H1 (cell line): Measurements from ENCODE around the gene ICA1. TPM values are rescaled to one million over a fixed set of nuclear protein-coding genes. Genes with fewer than 3 reads are reported as not detected.

Source experiments
- CTCF ChIA-PET: fragments of 300-600 bp; sonication (Branson Sonifier 250); formaldehyde crosslinking; loops from one replicate; lab custom pipeline; 2021; ENCODE audit not compliant: partially characterized antibody; lab: Charles Lee
- POLR2A ChIA-PET: fragments of 300-600 bp; sonication (Branson Sonifier 250); formaldehyde crosslinking; loops from one replicate; lab custom pipeline; 2021; ENCODE audit warnings: inconsistent platforms; ENCODE audit not compliant: partially characterized antibody; lab: Charles Lee
- DNase-seq, 2 experiments: peaks; one replicate each; pipeline versions ENCODE4 v3.0.0 to v3.0.0-alpha.2; 2010 to 2022; ENCODE audit warnings: low spot score in 2 of 2, low read depth in 1 of 2, mixed read lengths in 1 of 2
- FAIRE-seq: peaks from 2 replicates; lab custom pipeline; 2011; peaks lifted over from hg19 to GRCh38; lab: Jason Lieb, UNC
- H2AFZ ChIP-seq: 2 replicates; pipeline ENCODE4 v1.8.1; 2012; ENCODE audit warnings: low read length, inconsistent platforms
- H2AK5ac ChIP-seq: 2 replicates; pipeline ENCODE4 v1.6.1; 2013; ENCODE audit warnings: low read depth, low read length
- H2BK120ac ChIP-seq: replicated peaks from 2 replicates; pipeline ENCODE3; 2013; ENCODE audit warnings: low read depth, low read length, inconsistent platforms
- H2BK12ac ChIP-seq: 2 replicates; pipeline ENCODE4 v1.6.1; 2013; ENCODE audit warnings: low read depth, low read length
- H2BK15ac ChIP-seq: 2 replicates; pipeline ENCODE4 v1.6.1; 2013; ENCODE audit warnings: low read length
- H2BK20ac ChIP-seq: 2 replicates; pipeline ENCODE4 v1.6.1; 2013; ENCODE audit warnings: low read length
- H2BK5ac ChIP-seq: 2 replicates; pipeline ENCODE4 v1.6.1; 2013; ENCODE audit warnings: low read depth, low read length
- H3K14ac ChIP-seq: 2 replicates; pipeline ENCODE4 v1.6.1; 2013; ENCODE audit warnings: inconsistent platforms; ENCODE audit not compliant: insufficient read length
- H3K18ac ChIP-seq: 2 replicates; pipeline ENCODE4 v1.6.1; 2013; ENCODE audit warnings: low read length; ENCODE audit errors: extremely low read depth
- H3K23ac ChIP-seq: 2 replicates; pipeline ENCODE4 v1.6.1; 2013; ENCODE audit warnings: inconsistent platforms; ENCODE audit not compliant: insufficient read length
- H3K23me2 ChIP-seq: 2 replicates; pipeline ENCODE4 v1.6.1; 2013; ENCODE audit warnings: low read depth, low read length
- H3K27ac ChIP-seq: 2 replicates; pipeline ENCODE4 v1.6.1; 2011; ENCODE audit warnings: low read depth, low read length, inconsistent platforms
- H3K27me3 ChIP-seq, 4 experiments: replicated peaks in 1 of 4; 1 replicate in 1 of 4; 2 replicates in 3 of 4; pipeline versions ENCODE4 v1.6.1 to v1.8.1; 2011 to 2013; ENCODE audit warnings: low read length in 3 of 4, mild to moderate bottlenecking in 3 of 4, inconsistent platforms in 2 of 4, mixed read lengths in 2 of 4, moderate library complexity in 1 of 4; ENCODE audit not compliant: control insufficient read depth in 3 of 4, insufficient read depth in 3 of 4; ENCODE audit errors: extremely low read depth in 1 of 4
- H3K36me3 ChIP-seq, 4 experiments: 2 replicates each; pipeline versions ENCODE4 v1.6.1 to v1.8.1; 2011 to 2013; ENCODE audit warnings: mild to moderate bottlenecking in 4 of 4, low read length in 3 of 4, moderate library complexity in 2 of 4, control low read depth in 1 of 4, inconsistent platforms in 1 of 4; ENCODE audit not compliant: insufficient read depth in 4 of 4, control insufficient read depth in 2 of 4
- H3K4ac ChIP-seq: replicated peaks from 2 replicates; pipeline ENCODE3; 2013; ENCODE audit warnings: low read length, low read depth, mixed read lengths, inconsistent platforms; ENCODE audit not compliant: insufficient read length
- H3K4me1 ChIP-seq, 4 experiments: replicated peaks in 1 of 4; 1 replicate in 1 of 4; 2 replicates in 3 of 4; pipeline versions ENCODE4 v1.6.1 to v1.8.1; 2011 to 2013; ENCODE audit warnings: low read length in 3 of 4, inconsistent platforms in 2 of 4, mixed read lengths in 1 of 4; ENCODE audit not compliant: insufficient read depth in 4 of 4, control insufficient read depth in 3 of 4
- H3K4me2 ChIP-seq, 2 experiments: 2 replicates each; pipeline versions ENCODE4 v1.6.1 to v1.8.1; 2011 to 2013; ENCODE audit warnings: low read depth in 2 of 2, low read length in 2 of 2, control low read depth in 1 of 2, inconsistent platforms in 1 of 2, mild to moderate bottlenecking in 1 of 2; ENCODE audit not compliant: insufficient read depth in 1 of 2
- H3K4me3 ChIP-seq, 4 experiments: fragments of 200-600, 300-600 bp in 1 of 4; sonication (generic), shearing (Covaris generic), sonication (Bioruptor Twin) in 1 of 4; 2 replicates each; pipeline versions ENCODE4 v1.5.1 to v1.8.1; 2011 to 2016; ENCODE audit warnings: low read length in 4 of 4, low read depth in 3 of 4, control low read depth in 2 of 4, inconsistent platforms in 2 of 4, mild to moderate bottlenecking in 2 of 4, mixed read lengths in 1 of 4, moderate library complexity in 1 of 4; ENCODE audit not compliant: insufficient read depth in 2 of 4; ENCODE audit errors: extremely low read depth in 1 of 4
- H3K56ac ChIP-seq: replicated peaks from 2 replicates; pipeline ENCODE3; 2013; ENCODE audit warnings: low read depth, mild to moderate bottlenecking, mixed read lengths, low read length, inconsistent platforms; ENCODE audit not compliant: insufficient read length
- H3K79me1 ChIP-seq: 2 replicates; pipeline ENCODE4 v1.6.1; 2013; ENCODE audit warnings: low read depth, low read length, control low read depth
- H3K79me2 ChIP-seq, 2 experiments: 2 replicates each; pipeline versions ENCODE4 v1.6.1 to v1.8.1; 2012 to 2013; ENCODE audit warnings: low read length in 2 of 2, mild to moderate bottlenecking in 2 of 2, inconsistent platforms in 1 of 2; ENCODE audit not compliant: insufficient read depth in 2 of 2, control insufficient read depth in 1 of 2
- H3K9ac ChIP-seq, 4 experiments: replicated peaks in 1 of 4; 1 replicate in 1 of 4; 2 replicates in 3 of 4; pipeline versions ENCODE4 v1.6.1 to v1.8.1; 2011 to 2013; ENCODE audit warnings: low read depth in 3 of 4, low read length in 3 of 4, control low read depth in 2 of 4, mild to moderate bottlenecking in 2 of 4, moderate library complexity in 2 of 4, inconsistent platforms in 1 of 4; ENCODE audit errors: extremely low read depth in 1 of 4
- H3K9me3 ChIP-seq, 2 experiments: 2 replicates each; pipeline versions ENCODE4 v1.6.1 to v1.8.1; 2012 to 2013; ENCODE audit warnings: mild to moderate bottlenecking in 2 of 2, moderate library complexity in 2 of 2, control low read depth in 1 of 2, inconsistent platforms in 1 of 2, low read depth in 1 of 2, low read length in 1 of 2, mixed read lengths in 1 of 2; ENCODE audit not compliant: insufficient read depth in 2 of 2
- H4K20me1 ChIP-seq, 2 experiments: replicated peaks in 1 of 2; 2 replicates each; pipeline versions ENCODE3 to v1.8.1; 2011 to 2013; ENCODE audit warnings: inconsistent platforms in 2 of 2, low read length in 2 of 2, mild to moderate bottlenecking in 1 of 2; ENCODE audit not compliant: insufficient read depth in 2 of 2, control insufficient read depth in 1 of 2
- H4K5ac ChIP-seq: 2 replicates; pipeline ENCODE4 v1.6.1; 2013; ENCODE audit warnings: low read length, low read depth, mixed read lengths, inconsistent platforms; ENCODE audit not compliant: insufficient read length
- H4K8ac ChIP-seq: 2 replicates; pipeline ENCODE4 v1.8.0; 2013; ENCODE audit warnings: mild to moderate bottlenecking, moderate library complexity, low read length, inconsistent platforms; ENCODE audit not compliant: insufficient read depth; ENCODE audit errors: extremely low read depth
- H4K91ac ChIP-seq: replicated peaks from 2 replicates; pipeline ENCODE3; 2013; ENCODE audit warnings: low read length, mixed read lengths, inconsistent platforms; ENCODE audit not compliant: insufficient read length
- ASH2L ChIP-seq: fragments of 200-600, 300-600 bp; sonication (generic); IDR thresholded peaks from one replicate; pipeline ENCODE4 v1.7.1; 2017; ENCODE audit warnings: low read length
- CTBP2 ChIP-seq: IDR thresholded peaks from 2 replicates; pipeline ENCODE4 v1.7.0; 2011; ENCODE audit warnings: borderline replicate concordance, mild to moderate bottlenecking, moderate library complexity, mixed read lengths, low read length; ENCODE audit not compliant: insufficient read depth, insufficient read length
- EP300 ChIP-seq, 2 experiments: IDR thresholded peaks; 1 replicate in 1 of 2; 2 replicates in 1 of 2; pipeline ENCODE4 v1.6.1; 2011 to 2012; ENCODE audit warnings: low read depth in 2 of 2, low read length in 2 of 2, mild to moderate bottlenecking in 2 of 2, borderline replicate concordance in 1 of 2, inconsistent platforms in 1 of 2, moderate library complexity in 1 of 2
- EZH2 ChIP-seq: fragments of 200-600 bp; sonication (generic); IDR thresholded peaks from 2 replicates; pipeline ENCODE4 v1.7.1; 2012; ENCODE audit warnings: low read depth, mild to moderate bottlenecking, moderate library complexity, low read length, inconsistent platforms; ENCODE audit not compliant: severe bottlenecking
- KDM4A ChIP-seq: IDR thresholded peaks from one replicate; pipeline ENCODE4 v1.7.1; 2012; ENCODE audit warnings: low read depth, mild to moderate bottlenecking, moderate library complexity, low read length, inconsistent platforms; ENCODE audit not compliant: severe bottlenecking
- NRF1 ChIP-seq: IDR thresholded peaks from 2 replicates; pipeline ENCODE4 v1.6.1; 2011; ENCODE audit warnings: mild to moderate bottlenecking, low read depth, low read length, improper control_type of control experiment
- POLR2A ChIP-seq, 2 experiments: IDR thresholded peaks; 1 replicate in 1 of 2; 2 replicates in 1 of 2; pipeline ENCODE4 v1.6.1; 2011; ENCODE audit warnings: low read depth in 2 of 2, low read length in 2 of 2, mild to moderate bottlenecking in 2 of 2; ENCODE audit errors: control extremely low read depth in 1 of 2
- RBBP5 ChIP-seq: IDR thresholded peaks from 2 replicates; pipeline ENCODE4 v1.7.1; 2012; ENCODE audit warnings: low read depth, mild to moderate bottlenecking, inconsistent platforms, low read length, moderate library complexity, borderline replicate concordance
- SIN3A ChIP-seq, 2 experiments: IDR thresholded peaks in 1 of 2; conservative IDR thresholded peaks in 1 of 2; 2 replicates each; pipeline ENCODE4 v1.6.1; 2011 to 2012; ENCODE audit warnings: low read length in 2 of 2, improper control_type of control experiment in 1 of 2, low read depth in 1 of 2, mild to moderate bottlenecking in 1 of 2
- SIRT6 ChIP-seq: IDR thresholded peaks from one replicate; pipeline ENCODE4 v1.7.1; 2012; ENCODE audit warnings: low read length, inconsistent platforms
- SUZ12 ChIP-seq: fragments of 200-600 bp; sonication (generic); IDR thresholded peaks from 2 replicates; pipeline ENCODE4 v1.6.1; 2012; ENCODE audit warnings: mild to moderate bottlenecking, inconsistent platforms, low read length, moderate library complexity, mixed read lengths
- TAF1 ChIP-seq: IDR thresholded peaks from 2 replicates; pipeline ENCODE4 v1.6.1; 2011; ENCODE audit warnings: mild to moderate bottlenecking, low read depth, low read length
- TAF7 ChIP-seq: optimal IDR thresholded peaks from 2 replicates; pipeline ENCODE3; 2011; ENCODE audit warnings: low read depth, mild to moderate bottlenecking, inconsistent platforms, low read length, moderate library complexity, borderline replicate concordance
- YY1 ChIP-seq: IDR thresholded peaks from 2 replicates; pipeline ENCODE4 v1.6.1; 2011; ENCODE audit warnings: low read depth, mild to moderate bottlenecking, low read length
- WGBS, 2 experiments: shearing (Covaris generic) in 1 of 2; methylation state at CpG; one replicate each; pipeline versions ENCODE4 v1.1.6 to v1.1.7; 2013 to 2015; ENCODE audit warnings: low lambda C conversion rate in 2 of 2, mixed read lengths in 2 of 2, inconsistent platforms in 1 of 2, low coverage in 1 of 2, missing lambda C conversion rate in 1 of 2; ENCODE audit not compliant: insufficient replicate concordance in 2 of 2, insufficient coverage in 1 of 2, insufficient read length in 1 of 2; ENCODE audit errors: extremely low coverage in 1 of 2, missing lambda C conversion rate in 1 of 2; 5-methylcytosine and 5-hydroxymethylcytosine counted together
- polyA plus RNA-seq, 7 experiments: library from polyadenylated mRNA; depleted of rRNA in 3 of 7; stranded (reverse) in 5 of 7; unstranded in 2 of 7; fragments of >200 nt in 5 of 7; fragments of 200-250 nt in 2 of 7; gene quantifications; 1 replicate in 5 of 7; 2 replicates in 1 of 7; 4 replicates in 1 of 7; pipeline versions ENCODE4 v1.2.1 to v1.2.3, GENCODE V29; 2011 to 2013; ENCODE audit warnings: missing spikeins in 2 of 7, mixed read lengths in 2 of 7
- total RNA-seq: library from RNA; stranded (reverse); fragmentation: NEBNext Ultra II Directional; extraction: Animal tissue kit (Norgen Biotek cat#: 25700); gene quantifications from 2 replicates; pipeline ENCODE4 v1.2.1, GENCODE V29; 2021

The ICA1 gene
- total and polyA plus RNA-seq, 2 of the 8 experiments (the other 6 are each of a cell fraction or from before 2014, with no cell fraction given) = 14.9 to 37.1 TPM

DNA sequence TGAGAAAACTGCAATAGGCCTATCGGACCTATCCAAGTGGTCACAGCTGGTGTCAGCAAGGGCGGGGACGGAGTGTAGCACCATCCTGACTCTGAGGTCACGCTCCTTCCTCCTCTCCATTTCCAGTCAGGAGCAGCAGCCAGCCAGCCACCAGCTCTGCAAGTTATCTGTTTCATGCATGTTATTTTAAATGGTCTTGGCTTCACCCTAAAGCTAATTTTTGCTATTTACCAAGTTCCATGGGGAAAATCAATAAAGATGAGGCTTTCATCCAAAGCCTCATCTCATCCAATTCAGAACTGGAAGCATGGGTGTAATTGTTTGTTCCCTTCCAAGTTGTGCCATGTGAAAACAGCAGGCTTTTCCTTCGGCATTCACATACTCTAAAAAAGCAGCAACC lies 49.3 kb downstream of the ICA1 start:
- no peaks in the 10 kb centered on the region for H3K79me1 ChIP-seq
- no peak overlapping the region for H4K8ac ChIP-seq
- no peaks in the 10 kb centered on the region; the same call in 1 of the 2 replicates for H3K23me2 ChIP-seq
- peaks cover 2 to 21% (median 7%) of the 10 kb centered on the region in 4 experiments; a peak in 5 of 7 replicates for H3K4me1 ChIP-seq
- no peak overlapping the region for H2AK5ac ChIP-seq
- no peak overlapping the region for H3K27ac ChIP-seq
- ChIA-PET CTCF (interaction anchor here (0.6 to 1.2 kb wide), 4 partner anchors 23 to 1699 kb away, joined by 3 to 7 read pairs (median 4); no protein-coding TSS in a partner anchor), POLR2A (no interaction called here)
- H2BK5ac ChIP-seq = no peak overlapping the region
- no peak overlapping the region for H4K5ac ChIP-seq
- H3K4ac ChIP-seq = no peak overlapping the region
- no peak overlapping the region for H3K4me2 ChIP-seq
- H3K27me3 ChIP-seq = no peaks in the 10 kb centered on the region
- no peak overlapping the region for H3K14ac ChIP-seq
- H2BK15ac ChIP-seq = no peak overlapping the region
- no peak overlapping the region for H3K23ac ChIP-seq
- H2AFZ ChIP-seq = no peak overlapping the region
- no peak overlapping the region for H2BK12ac ChIP-seq
- DNase-seq = no peak
- WGBS, 2 experiments = 96% methylated on average over 5 of the region's 5 CpGs; no CpG with 5 or more reads in 1 of the 2 experiments
- H4K91ac ChIP-seq = no peak overlapping the region
- no peak overlapping the region for H2BK120ac ChIP-seq
- no peaks in the 10 kb centered on the region for H3K79me2 ChIP-seq
- no peak overlapping the region for H2BK20ac ChIP-seq
- no peaks in the 10 kb centered on the region for H4K20me1 ChIP-seq
- no peak for FAIRE-seq
- H3K4me3 ChIP-seq = no peak overlapping the region
- H3K18ac ChIP-seq = no peak overlapping the region
- H3K9me3 ChIP-seq = no peaks in the 10 kb centered on the region
- no peak overlapping the region for H3K56ac ChIP-seq
- no peak overlapping the region; a peak in 1 of 7 replicates for H3K9ac ChIP-seq
- no peaks in the 10 kb centered on the region for H3K36me3 ChIP-seq
- no peak for TF ChIP-seq TAF7
- TF ChIP-seq EP300 (IDR thresholded peaks at IDR 0.05; ENCODE audit: borderline replicate concordance in 1 of 2, low read depth in 2 of 2, low read length in 2 of 2) = no peak
- TF ChIP-seq POLR2A (IDR thresholded peaks at IDR 0.05; ENCODE audit: control extremely low read depth in 1 of 2, low read depth in 2 of 2, low read length in 2 of 2) = no peak
- no peak for TF ChIP-seq KDM4A
- no peak for TF ChIP-seq TAF1
- TF ChIP-seq ASH2L = no peak
- TF ChIP-seq SIRT6 = no peak
- no peak for TF ChIP-seq SIN3A (conservative IDR thresholded peaks at IDR 0.05 in 1 of 2, IDR thresholded peaks at IDR 0.05 in 1 of 2; ENCODE audit: low read depth in 1 of 2, low read length in 2 of 2)
- TF ChIP-seq RBBP5 = no peak
- no peak for TF ChIP-seq YY1
- no peak for TF ChIP-seq CTBP2
- no peak for TF ChIP-seq NRF1
- no peak for TF ChIP-seq SUZ12
- TF ChIP-seq EZH2 = no peak
